Measurements from ENCODE around the gene ST8SIA5.
A peak's percentile ranks its signal among the peaks of the same experiment; 100 is the strongest.

The ST8SIA5 gene

DNA sequence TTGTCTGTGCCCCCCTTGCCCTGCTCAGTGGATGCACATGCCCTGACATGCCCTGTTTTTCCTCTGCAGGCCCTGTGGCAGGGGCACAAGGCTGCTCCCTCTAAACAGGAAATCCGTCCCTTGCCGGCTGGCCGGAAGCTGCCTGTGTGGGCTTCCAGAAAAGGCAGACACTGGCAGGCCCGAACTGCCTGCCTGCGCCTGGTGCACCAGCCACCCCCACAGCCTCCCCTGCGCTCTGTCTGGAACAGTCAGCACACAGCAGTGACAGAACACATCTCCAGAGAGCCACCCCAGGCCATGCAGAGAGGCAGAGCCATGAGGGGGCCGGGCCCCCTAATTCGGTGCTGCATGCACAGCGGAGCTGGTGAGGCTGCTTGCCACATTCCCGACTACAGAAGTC, 133.3 kb downstream of the ST8SIA5 start:
- no peak for DNase-seq

GRCh38 chr18:46622999-46623398, 133.9 kb downstream of the ST8SIA5 start:
- DNase-seq, result peak in 1 of 2 experiments; percentile 5

GRCh38 chr18:46622451-46622850, 134.4 kb downstream of the ST8SIA5 start:
- no peak for DNase-seq

DNA sequence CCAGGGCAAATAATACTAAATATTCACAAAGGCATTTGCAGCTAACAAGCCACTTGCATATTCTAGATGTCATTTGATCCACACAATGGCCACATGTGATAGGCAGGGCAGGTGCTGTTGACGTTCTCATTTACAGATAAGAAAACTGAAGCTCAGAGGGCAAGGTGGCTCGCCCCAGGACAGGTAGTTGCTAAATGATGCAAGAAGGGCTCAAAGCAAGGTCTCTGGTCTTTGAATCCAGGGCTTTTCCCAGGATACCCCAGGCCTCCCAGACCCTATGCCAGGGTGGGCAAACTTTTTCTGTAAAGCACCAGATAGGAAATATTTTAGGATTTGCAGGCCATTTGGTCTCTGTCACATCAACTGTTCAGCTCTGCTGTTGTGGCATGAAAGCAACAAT, 135.0 kb downstream of the ST8SIA5 start:
- DNase-seq, result no peak

DNA sequence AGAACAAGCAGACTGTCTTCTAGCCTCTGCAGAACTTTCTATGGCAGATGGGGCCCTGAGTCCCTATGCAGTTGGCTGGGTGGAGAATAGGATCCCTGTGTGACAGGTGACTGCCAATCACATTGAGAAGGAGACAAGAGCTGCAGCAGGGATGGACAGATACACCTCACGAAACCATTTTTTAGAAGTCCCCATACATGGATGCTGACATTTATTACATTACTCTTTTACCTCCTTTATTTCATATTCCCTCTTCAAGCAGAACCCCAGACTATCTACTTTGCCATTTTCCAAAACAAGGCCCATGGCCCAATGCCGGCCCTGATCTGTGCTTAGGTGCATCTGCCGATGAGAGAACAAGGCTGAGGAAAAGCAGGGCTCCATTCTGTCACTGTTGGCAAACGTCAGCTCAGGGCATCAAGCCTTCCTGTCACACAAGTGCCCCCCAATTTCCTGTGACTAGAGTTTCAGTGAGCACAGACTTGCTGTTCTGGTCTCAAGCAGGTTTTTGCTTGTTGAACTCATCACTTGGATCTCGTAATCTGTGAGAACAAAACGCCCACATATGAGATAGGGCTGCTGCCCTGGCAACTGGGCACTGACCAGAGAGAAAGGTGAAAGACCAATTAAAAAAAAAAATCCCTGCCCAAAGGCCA, 135.6 kb downstream of the ST8SIA5 start:
- DNase-seq, result no peak

DNA sequence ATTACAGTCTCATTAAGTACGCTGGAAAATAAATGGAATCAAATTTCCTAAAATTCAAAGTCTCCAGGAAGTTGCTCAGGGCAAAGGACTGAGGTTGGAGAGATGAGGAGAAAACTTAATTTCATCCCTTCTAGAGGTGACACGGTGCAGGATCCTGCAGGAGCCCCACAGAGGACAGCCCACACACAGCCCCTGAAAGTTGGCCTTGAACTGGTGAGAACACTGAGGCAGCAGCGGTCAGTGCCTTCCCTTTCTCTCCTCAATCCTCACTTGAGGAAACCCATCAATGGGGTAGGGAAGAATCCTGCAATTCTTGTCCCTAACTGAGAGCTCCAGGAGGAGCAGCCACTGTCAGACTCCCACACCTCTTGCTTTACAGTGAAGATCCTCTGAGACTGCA, 137.3 kb downstream of the ST8SIA5 start:
- no peak for DNase-seq
